GM12865 (cell line): Measurements from ENCODE around the gene CCL28.

Experiments used
- DNase-seq: peaks from one replicate; pipeline ENCODE4 v3.0.0; 2010; ENCODE audit warnings: low read depth
- H3K4me3 ChIP-seq: 2 replicates; pipeline ENCODE4 v1.5.1; 2011; ENCODE audit warnings: mild to moderate bottlenecking, low read depth, low read length, control low read depth
- TF ChIP-seq, protein P1 (sequence below): IDR thresholded peaks from 2 replicates; pipeline ENCODE4 v1.5.1; 2011; ENCODE audit warnings: low read length, control low read depth, low read depth, inconsistent platforms; ENCODE audit not compliant: insufficient read depth; ENCODE audit errors: missing control alignments

CCL28 gene

GRCh38 chr5:43420241-43420640 is 8.1 kb upstream of the CCL28 start:
- TF ChIP-seq, protein P1, sequence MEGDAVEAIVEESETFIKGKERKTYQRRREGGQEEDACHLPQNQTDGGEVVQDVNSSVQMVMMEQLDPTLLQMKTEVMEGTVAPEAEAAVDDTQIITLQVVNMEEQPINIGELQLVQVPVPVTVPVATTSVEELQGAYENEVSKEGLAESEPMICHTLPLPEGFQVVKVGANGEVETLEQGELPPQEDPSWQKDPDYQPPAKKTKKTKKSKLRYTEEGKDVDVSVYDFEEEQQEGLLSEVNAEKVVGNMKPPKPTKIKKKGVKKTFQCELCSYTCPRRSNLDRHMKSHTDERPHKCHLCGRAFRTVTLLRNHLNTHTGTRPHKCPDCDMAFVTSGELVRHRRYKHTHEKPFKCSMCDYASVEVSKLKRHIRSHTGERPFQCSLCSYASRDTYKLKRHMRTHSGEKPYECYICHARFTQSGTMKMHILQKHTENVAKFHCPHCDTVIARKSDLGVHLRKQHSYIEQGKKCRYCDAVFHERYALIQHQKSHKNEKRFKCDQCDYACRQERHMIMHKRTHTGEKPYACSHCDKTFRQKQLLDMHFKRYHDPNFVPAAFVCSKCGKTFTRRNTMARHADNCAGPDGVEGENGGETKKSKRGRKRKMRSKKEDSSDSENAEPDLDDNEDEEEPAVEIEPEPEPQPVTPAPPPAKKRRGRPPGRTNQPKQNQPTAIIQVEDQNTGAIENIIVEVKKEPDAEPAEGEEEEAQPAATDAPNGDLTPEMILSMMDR: no peak
- no peak for DNase-seq
- H3K4me3 ChIP-seq: no peak overlapping the region

DNA sequence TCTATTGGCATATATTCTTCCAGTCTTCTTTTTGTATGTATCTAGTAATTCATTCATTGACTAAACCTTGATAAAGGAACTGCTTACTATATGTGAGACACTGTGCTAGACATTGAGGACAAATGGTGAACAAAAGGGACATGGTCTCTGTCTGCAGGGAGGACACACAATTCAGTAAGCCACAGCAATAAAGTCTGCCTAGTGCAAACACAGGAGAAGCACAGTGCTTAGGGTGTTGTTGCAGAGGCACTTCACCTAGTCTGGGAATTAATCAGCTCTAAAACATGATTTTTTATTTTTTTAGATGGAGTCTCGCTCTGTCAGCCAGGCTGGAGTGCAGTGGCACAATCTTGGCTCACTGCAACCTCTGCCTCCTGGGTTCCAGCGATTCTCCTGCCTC is 6.4 kb upstream of the CCL28 start:
- no peak overlapping the region for H3K4me3 ChIP-seq
- TF ChIP-seq, protein P1: no peak
- DNase-seq: no peak

- DNase-seq: no peak
- no peak overlapping the region for H3K4me3 ChIP-seq
- TF ChIP-seq, protein P1: no peak
Observed at GRCh38 chr5:43416803-43417394, 4.7 kb upstream of the CCL28 start.

- TF ChIP-seq, protein P1: no peak
- H3K4me3 ChIP-seq: no peak overlapping the region
- DNase-seq: no peak
Observed at GRCh38 chr5:43415935-43416802, 4.0 kb upstream of the CCL28 start.

DNA sequence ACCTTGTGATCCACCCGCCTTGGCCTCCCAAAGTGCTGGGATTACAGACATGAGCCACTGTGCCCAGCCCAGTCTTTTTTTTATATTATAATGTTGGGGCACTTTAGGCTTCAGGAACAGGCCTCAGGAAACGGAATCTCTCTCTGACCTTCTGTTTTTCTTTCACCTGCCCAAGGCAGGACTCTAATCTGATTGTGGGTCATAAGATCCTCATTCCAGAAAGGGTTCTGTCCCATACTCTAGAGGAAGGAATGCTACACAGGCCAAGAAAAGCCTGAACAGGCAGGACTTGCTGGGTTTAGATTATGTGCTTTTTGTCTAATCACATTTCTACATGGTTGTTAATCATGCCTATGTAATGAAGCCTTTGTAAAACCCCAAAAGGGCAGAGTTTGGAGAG is 1.8 kb upstream of the CCL28 start:
- no peak overlapping the region for H3K4me3 ChIP-seq
- no peak for DNase-seq
- TF ChIP-seq, protein P1: no peak

- no peak for DNase-seq
- no peak overlapping the region for H3K4me3 ChIP-seq
- TF ChIP-seq, protein P1: no peak
Observed at GRCh38 chr5:43412644-43413043, 453 bp upstream of the CCL28 start.

GRCh38 chr5:43411495-43411894 is 696 bp downstream of the CCL28 start:
- no peak for DNase-seq
- TF ChIP-seq, protein P1: no peak
- H3K4me3 ChIP-seq: no peak overlapping the region
